CD1c-positive myeloid dendritic cell (primary cell): Measurements from ENCODE around the gene RNF212.
"Not testable (repeated sequence)": the region's sequence is repeated elsewhere in the genome, so short reads cannot be mapped to it uniquely, and the experiment has no call there.

Source experiments
- DNase-seq: peaks from one replicate; pipeline ENCODE4 v3.0.0-alpha.2; 2016; ENCODE audit errors: extremely low spot score

Gene RNF212

DNA sequence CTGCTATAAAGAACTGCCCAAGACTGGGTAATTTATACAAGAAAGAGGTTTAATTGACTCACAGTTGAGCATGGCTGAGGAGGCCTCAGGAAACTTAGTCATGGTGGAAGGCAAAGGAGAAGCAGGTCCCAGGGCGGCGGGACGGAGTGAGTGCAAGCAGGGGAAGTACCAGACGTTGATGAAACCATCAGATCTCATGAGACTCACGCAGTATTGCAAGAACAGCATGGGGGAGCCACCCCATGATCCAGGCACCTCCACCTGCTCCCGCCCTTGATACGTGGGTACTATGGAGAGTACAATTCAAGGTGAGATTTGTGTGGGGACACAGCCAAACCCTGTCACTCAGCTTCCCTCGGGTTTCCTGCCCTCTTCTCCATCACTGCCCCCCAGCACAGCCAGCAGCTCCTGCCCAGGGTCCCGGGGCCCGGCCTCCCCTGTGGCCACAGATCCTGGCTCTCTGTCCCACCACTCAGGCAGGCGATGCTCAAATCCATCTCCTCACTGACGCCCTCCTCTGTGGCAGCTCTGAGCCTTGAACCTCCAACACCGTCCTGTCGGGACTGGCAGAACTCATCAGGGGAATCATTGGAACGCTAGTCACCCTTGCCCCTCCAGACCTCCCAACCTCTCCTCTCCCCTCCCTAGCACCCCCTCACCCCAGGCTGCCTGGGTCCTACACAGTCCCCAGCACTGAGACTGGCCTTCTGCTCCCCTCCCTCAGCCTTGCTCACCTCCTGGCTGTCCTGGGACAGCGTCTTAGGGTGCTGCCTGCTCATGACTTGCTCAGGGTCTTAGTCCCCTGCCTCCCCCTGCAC is 64.4 kb downstream of the RNF212 start:
- peak; percentile 74 for DNase-seq

- DNase-seq: no peak
Observed at GRCh38 chr4:1047976-1048772, 65.2 kb downstream of the RNF212 start.

DNA sequence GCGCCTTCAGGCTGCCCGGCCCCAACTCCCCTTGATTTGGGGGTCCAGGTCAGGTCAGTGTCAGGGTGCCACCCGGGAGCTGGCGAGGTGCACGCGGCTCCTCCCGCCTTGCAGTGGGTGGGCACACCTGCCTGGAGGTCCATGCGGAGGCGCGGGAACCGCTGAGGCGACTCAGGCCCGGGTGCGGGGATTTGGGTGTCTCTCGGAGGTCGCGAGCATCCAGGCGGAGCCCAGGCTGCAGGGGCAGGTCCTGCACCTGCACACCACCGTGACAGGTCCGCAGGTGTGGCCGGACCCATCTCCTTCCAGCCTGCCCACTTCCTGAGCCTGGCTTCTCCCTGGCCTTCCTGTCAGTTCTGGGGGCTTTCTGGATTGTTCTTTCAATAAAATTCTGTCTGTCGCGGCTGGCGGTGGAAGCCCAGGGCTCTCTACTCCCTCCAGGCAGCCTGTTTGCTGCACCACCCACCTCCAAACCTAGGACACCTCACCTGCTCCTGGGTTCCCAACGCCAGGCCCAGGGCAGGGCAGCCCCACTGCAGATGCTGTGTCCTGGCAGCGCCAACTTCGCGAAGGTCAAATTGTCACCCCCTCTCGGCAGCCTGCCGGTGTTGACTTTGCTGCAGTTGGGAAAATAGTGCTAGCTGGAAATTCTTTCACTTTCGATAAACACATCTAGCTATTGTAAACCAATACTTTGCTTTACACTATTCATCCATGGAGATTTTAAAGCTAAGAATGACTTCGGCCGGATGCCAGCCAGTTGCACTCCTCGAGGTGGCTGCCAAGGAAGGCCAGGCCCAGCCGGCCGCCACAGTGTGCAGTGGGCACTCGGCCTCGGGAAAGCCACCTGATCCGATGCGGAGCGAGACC is 66.0 kb downstream of the RNF212 start:
- DNase-seq: no peak

- not testable (repeated sequence) for DNase-seq
Observed at GRCh38 chr4:1046581-1047011, 66.8 kb downstream of the RNF212 start.

DNA sequence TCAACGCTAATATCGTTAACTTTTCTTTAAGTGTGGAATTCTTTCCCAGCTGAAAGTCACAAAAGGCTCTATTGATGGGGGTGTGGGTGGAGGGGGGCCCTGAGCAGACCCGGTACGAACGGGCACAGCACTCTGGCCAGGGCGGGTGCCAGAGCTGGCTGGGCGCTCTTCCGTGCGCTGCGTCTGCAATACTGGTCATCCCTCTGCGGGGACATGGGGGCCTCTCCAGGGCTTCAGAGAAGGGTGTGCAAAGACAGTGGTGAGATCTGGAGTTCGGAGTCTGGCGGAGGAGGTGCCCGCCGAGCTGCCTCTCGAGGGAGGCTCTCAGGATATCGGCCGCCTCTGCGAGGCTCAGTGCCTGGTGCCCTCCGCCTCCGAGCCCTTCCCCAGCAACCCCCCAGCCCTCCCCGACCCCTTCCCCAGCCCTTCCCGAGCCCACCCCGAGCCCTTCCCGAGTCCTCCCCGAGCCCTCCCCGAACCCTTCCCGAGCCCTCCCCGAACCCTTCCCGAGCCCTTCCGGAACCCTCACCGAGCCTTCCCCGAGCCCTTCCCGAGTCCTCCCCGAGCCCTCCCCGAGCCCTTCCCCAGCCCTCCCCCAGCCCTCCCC is 67.7 kb downstream of the RNF212 start:
- no peak for DNase-seq

DNA sequence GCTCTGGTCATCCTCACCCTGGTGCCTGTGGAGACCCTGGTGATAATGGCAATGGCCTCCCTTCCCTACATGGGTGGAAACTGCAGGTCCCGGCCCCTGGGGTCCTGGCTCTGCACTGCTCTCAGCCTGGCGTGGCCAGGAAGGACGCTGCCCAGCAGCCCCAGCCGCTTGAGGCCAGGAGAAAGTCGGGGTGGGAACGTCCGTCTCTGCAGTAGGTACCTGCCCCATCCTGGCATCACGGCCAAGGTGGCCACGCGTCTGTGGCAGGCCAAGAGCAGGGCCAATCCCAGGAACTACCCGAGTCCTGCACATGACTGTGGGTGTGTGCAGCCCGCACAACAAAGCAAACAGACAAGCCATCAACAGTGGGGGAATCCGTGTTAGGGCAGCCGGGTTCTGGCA is 68.2 kb downstream of the RNF212 start:
- no peak for DNase-seq

DNA sequence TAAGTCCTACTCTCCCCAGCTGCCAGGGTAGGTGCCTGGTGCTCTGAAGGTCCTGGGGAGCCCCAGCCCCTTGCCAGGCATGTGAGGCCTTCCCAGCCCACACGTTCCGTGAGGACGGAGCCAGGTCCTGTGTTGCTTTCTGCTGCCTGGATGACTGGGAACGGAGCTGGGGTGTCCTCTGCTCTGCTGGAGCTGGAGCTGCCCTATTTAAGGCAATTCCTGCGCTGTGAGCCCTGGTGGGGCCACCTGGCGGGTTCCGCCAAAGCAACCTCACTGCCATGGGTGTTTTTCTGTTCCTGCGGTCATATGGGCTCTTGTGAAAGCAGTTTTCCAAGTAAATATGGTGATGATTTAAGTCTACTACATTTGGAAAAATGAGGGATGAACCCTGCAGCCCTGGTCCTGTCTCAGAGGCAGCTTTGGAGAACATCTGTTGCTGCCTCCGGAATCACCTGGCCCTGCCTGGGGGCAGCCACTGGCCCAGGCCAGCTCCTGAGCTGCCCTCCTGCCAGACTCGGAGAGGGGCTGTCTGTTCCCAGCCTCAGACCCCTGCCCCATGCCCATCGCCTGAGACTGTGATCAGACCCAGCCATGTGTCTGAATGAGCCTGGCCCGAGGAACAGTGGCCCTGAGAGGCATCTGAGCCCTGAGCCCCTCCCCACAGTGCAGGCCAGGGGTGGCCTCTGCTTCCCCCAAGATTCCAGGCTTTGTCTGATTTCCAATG is 68.7 kb downstream of the RNF212 start:
- DNase-seq: no peak

DNA sequence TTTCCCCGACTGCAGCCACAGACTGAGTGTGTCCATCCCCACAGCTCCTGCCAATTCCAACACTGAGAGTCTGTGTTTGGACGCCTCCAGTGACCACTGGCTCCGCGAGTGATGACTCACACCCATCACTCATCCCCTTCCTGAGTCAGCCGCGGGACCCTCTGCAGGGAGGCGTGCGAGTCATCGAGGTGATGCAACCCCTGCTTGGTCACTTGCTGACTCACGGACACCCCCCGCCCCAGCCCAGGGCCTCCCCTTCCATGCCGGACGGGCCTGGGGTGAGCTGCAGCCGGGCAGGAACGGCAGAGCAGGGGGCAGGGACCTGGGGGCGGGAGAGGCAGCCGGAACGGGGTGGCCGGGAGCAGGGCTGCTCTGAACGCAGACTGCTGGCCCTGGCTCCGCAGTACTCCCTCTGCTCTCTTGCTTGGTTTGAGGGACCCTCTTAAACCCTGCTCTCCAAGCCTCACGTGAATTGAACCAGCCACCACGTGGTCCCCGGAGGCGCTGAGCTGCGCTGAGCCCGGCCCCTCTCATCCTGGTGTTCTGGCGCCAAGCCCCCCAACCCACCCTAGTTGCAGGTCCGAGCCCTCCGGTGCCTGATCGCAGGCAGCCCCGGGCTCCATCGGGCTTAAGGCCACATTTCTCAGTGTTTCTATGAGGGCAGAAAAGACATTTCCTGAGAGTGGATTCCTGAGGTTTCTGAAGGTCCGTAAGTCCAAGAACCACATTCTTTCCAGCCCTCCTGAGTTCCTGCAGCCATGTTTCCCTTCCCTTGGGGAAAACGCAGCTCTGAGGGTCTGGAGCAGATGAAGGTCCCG is 69.5 kb downstream of the RNF212 start:
- DNase-seq: peak; percentile 94

DNA sequence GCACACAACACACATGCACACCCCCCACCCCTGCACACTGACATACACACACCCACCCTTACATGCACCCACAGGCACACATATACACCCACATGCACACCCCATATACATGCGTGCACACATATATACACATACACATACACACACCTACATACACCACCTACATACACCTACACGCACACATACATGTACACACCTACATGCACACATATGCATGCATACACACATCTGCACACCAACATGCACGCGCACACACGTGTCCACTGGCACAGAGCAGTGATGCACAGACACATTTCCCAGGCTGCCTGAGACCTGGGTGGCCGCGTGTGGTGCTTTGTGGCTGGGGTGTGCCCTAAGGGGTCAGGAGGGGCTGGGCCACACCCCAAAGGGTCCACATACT is 70.2 kb downstream of the RNF212 start:
- DNase-seq: no peak

DNA sequence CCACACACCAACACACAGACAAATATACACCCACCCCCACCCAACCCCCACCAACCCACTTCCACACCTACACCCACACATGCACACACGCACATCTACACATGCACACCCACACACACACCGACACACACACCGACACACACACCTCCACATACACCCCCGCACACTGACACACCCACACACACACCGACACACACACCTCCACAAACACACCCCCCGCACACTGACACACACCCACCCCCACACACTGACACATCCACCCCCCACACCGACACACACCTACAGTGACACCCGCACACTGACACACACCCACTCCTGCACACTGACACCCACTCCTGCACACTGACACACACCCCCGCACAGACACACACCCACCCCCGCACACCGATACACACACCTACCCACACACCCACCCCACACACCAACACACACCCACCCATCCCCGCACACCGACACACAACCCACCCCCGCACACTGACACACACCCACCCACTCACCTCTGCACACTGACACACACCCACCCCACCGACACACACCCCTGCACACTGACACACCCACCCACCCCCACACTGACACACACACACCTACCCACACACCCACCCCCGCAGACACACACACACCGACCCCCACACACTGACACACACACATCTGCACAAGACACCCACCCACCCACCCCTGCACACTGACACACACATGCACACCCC is 70.9 kb downstream of the RNF212 start:
- no peak for DNase-seq

DNA sequence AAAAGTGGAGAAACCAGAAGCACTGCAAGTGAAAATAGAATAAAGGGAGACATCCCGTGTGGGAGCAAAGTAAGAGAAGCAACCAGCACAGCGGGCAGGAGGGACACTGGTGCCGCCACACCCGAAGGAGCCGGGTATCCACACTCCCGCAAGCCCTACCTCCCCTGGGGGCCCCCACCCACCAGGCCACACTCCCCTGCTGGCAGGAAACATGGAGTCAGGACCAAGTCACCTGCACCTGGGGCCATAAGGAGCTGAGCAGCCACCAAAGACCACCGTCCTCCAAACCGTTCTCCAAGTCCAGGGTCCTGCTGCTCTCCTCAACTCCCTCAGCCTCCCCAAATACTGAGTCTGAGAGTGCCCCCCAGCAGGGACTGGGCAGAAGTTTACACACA is 71.4 kb downstream of the RNF212 start:
- no peak for DNase-seq

GRCh38 chr4:1041147-1041935 is 72.0 kb downstream of the RNF212 start:
- no peak for DNase-seq

GRCh38 chr4:1040344-1041146 is 72.8 kb downstream of the RNF212 start:
- DNase-seq: no peak

DNA sequence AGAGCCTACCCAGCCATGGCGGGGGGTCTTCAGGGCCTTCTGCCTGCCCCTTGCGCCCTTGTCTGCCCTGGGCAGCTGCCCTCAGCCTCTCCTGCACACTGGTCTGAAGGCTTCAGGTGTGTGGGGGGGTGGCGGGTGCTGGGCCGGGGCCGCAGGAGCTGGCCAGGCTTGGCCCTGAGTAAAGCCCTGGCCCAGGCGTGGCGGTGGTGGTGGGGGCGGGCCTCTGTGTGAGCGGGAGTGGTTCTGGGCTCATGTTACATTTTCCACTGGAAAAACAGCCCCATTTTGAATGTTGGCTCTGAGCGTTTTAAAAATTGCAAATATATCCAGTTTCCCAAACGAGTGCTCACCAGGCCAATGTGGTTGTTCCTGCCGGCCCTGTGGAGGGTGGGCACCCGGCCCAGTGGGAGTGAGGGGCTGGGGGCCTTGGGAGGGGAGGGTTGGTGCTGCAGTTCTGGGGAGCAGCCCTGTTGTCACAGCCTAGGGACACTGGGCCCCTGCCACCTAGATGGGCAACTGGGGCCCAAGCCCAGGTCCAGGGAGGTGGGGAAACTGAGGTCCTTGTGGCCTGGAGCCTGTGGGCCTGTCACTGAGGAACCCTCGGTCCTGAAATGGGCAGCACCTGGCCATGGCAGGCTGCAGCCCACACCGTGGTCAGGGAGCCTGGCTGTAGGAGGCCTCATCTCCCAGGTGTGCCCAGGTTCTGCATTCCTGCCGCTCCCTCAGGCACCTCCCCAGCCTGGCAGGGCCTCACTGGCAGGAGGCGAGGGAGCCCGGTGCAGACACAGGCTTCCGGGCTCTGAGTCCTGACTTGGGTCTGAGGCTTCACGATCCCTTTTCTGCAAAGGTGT is 73.6 kb downstream of the RNF212 start:
- no peak for DNase-seq

DNA sequence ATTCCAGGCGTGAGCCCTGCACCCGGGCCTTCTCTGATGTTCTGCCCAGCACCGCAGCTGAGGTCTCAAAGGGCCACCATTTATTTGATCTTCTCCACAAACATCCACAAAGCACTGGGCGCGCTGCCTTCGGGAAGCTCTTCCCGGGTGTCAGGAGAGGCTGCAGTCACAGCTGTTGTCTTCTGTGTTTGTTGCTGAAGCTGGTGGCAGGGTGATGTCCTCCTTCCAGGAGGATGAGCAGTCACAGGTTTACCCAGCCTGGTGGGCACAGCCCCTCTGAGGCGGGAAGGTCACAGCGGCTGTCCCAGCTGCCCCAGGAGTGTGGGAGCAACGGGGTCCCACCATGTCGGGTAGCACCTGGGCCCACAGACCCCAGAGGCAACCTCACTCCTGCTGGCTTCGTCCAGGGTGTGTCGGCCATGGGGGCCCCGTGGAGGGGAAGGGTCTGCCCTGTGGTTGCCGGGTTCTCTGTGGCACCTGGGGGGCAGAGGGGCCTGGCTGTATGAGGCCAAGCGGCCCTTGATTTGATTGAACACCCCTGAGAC is 74.3 kb downstream of the RNF212 start:
- no peak for DNase-seq

- no peak for DNase-seq
Observed at GRCh38 chr4:1036976-1037810, 76.2 kb downstream of the RNF212 start.
